Activated CD8-positive, alpha-beta memory T cell treated with anti-CD3 and anti-CD28 coated beads for 4 hours (primary cell): ENCODE measurements around the gene NDST4.

Experiments used
- DNase-seq, 2 donors: peaks; one replicate each; pipeline ENCODE4 v3.0.0-alpha.2; 2020; ENCODE audit warnings: low read depth in 2 of 2

Gene NDST4

DNA sequence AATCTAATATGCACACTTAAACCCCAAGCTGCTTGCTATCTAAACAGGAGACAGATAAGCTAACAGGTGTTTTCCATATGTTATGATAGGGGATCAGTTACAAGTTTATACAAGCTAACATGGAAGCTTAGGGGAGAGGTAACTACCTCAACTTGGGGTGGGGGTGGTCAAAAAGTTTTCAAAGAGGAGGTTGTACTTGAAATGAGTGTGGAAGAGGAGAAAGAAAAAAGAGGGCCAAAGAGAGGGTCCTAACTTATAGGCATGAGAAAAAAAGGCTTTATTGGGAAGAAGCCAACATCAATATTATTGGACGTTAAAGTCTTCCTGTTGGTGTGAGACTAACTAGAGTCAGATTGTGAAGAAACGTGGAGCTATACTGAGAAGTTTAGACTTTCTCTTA, 205.9 kb downstream of the NDST4 start:
- no peak for DNase-seq

DNA sequence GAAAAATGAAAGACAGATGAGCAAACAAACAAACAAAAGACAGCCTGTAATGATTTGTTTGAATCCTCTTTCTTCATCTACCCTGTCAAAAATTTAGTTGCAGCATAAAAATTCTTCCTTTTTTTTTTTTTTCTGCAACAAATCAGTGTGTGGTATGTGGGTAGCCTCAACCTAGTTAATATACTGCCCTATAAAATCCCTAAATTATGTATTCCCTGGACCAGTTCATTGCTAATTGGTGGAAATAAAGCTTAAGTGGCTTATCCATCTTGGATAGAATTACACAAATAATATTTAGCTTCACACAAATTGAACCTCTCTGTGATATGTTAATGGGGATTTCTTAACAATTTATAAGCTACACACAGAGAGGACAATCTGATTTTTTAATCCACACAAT, 208.4 kb downstream of the NDST4 start:
- no peak for DNase-seq

DNA sequence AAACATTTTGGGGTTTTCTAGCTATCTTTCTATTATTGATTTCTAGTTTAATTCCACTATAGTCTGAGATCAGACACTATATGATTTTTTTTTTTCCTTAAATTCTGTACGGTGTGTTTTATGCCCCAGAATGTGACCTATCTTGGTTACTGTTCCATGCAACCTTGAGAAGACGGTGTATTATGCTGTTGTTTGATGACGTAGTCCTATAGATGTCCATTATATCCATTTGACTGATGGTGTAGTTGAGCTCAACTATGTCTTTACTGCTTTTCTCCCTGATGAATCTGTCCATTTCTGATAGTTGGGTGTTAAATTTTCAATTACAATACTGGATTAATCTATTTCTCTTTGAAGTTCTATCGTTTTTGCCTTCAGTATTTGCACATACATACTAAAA, 212.5 kb downstream of the NDST4 start:
- no peak for DNase-seq

DNA sequence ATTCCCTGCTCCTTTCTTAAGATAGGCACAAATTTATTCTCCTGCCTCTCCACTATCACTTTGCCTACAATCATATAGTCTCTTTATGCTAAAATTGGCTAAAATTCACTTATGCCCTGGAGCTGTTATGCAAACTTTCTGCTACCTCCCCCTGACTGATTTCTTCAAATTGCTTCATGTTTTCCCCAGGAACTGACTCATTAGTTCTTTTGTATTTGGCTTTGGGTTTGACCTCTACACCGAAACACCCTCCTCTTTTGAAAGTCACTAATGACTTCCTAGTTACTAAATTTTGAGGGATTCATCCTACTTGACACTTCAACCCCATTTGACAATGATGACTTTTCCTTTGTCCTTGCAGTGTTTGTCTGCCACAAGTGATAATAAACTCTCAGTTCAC, 222.6 kb downstream of the NDST4 start:
- DNase-seq = no peak

DNA sequence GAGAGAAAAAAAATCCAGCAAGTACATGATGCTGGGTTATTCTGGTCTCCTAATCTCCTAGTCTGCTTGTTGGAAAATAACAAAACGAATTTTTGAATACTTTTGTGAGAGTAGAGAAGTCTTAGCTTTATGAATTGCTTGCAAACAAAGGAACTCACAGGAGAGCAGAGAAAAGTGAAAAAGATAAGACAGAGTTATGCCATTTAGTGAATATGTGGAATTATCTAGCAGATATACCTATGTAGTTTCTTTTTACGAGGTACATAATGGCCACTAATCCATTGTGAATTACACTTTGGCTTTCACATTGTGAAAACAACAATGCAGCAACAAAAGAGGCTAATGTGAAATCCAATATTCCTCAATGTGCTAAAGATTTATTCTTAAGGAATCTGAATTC, 226.7 kb downstream of the NDST4 start:
- no peak for DNase-seq

DNA sequence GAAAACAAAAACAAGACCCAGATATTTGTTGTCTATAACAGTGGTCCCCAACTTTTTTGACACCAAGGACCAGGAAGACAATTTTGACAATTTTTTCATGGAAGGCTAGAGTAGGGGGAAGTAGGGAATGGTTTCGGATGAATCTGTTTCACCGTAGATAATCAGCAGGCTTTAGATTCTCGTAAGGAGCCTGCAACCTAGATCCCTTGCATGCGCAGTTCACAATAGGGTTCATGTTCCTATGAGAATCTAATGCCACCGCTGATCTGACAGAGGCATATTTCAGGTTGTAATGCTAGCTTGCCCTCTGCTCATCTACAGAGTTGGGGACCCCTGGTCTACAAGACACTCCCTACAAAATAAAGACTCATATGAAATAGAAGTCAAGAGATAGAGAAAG, 229.8 kb downstream of the NDST4 start:
- DNase-seq = no peak

DNA sequence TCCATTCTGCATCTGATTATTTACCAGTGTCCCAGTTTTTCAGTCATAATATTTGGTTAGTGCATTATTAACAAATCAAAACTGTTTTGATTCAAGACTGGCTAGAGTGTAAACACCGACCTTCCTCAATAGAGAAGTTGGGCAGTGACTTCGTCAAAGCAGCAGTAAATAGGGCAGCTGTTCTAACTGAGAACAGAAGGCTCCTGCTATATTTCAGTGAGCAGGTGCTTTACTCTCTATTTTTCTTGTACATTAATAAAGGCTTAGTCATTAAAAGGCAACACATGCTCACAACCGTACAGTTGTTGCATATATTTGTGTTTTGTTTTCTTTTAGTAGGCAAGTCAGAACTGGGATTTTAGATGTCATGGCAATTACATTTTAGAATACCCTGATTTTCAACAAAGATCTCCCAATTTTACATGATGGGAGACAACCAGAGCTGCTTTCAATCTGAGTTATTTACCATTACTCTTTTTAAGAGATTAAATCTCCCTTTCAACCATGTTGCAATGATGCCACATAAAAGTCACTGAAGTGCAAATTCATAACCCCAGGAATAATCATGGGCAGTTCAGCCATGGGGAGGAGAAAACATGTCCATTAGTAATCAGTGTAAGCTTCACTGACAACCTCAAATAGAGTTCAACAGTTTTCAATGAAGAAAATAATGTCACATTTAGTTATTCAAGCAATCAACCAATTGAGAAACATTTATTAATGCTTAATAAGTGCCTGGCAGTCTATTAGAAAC, 233.3 kb downstream of the NDST4 start:
- DNase-seq = no peak

DNA sequence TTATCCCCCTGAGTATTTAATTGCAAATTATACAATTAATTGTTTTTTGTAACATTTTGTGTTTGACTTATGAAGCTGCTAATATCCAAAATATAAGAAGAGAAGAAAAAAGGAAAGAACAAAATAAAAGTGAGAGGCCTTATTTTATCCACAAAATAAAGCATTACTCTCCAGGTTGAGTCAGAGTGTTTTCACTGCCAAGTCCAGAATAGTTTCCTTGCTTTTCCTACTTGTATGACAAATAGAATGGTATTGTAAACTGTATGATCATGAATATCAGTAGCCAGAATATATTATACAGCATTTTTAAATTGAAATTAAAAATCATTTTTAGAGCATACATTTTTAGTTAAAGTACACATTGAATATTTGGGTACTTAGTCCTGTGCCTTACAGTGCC, 237.8 kb downstream of the NDST4 start:
- no peak for DNase-seq

DNA sequence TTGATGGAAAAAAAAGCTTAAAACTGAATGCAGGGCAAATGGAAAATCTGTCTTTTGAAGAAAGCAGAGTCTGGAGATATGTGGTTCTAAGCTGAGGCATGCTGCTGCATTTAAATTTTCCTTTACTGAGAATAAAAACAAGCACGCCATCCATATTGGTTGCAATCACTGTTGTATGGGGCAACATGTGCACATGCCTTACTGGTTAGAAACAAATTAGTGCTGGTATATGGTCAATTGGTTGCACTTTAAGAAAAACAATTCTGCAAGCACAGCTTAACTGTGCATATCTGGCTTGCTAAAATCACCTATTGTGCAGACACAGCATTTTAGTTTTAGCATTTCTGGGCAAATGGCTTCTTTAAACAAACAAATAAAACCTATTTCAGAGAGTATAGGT, 239.1 kb downstream of the NDST4 start:
- DNase-seq = no peak

DNA sequence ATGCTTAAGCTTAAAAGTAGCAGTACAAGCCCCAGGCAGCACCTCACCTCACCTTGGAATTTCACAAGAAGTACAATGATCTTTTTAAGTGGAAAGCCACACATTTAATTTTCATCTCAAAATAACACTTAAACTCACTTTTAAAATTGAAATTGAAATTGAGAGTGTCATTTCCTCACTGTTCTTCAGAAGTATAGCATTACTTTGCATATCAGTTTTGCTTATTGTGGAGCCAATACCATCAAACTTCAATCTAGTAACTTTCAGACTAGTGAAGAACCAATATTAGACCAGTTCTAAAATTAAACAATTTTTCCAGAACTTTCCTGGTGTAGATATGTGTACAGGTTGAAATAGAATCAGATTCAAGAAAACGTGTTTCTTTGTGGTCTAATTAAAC, 242.4 kb downstream of the NDST4 start:
- no peak for DNase-seq

DNA sequence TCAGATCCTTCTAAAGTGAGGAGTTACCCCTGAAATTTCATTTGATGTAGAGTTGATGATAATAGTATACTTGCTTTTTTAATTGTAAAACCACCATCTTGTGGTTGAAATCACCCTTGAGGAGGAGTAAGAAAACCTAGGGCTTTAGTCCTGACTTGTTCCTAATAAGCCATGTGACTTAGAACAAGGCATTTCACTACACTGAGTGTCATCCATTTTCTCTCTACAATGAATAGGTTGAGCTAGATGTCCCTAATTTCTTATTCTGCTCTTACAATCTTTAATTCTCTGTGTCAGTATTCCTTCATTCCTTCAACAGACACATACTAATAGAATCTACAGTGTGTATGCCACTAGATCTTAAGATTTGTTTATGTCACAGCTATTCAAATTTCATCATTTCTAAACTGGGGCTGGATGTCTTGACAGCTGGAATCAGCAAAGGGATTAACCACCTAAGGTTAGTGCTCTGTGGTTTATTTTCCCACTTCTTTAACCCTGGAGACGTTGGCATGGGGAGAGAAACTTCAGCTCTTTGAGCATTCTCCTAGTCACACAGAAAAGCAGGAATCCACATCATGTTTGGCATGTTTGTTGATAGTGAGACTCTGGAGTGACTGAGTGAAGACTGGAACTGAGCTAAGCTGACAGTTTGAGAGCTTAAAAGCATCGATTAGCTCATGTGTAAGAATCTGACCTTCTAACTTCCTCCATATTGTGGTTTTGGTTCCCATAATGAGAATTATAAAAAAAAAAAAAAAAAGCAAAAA, 246.3 kb downstream of the NDST4 start:
- DNase-seq = no peak

DNA sequence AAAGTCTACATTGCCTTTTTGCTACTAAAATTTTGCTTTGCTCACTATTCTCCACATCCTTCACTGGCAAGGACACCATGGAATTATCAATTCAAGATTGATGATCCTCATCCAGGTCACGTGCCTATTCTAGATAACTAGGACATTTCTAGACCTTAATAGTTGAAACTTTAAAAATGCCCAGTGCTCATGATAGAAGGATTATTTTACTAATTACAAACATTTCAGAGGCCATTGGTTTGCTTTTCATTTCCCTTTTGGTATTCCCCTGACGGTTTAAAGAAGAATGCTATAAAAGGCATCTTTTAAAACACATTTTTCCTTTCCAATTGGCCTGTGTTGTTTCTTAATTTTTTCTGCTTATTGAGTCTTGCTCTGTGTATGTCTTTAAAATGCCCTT, 249.4 kb downstream of the NDST4 start:
- no peak for DNase-seq

DNA sequence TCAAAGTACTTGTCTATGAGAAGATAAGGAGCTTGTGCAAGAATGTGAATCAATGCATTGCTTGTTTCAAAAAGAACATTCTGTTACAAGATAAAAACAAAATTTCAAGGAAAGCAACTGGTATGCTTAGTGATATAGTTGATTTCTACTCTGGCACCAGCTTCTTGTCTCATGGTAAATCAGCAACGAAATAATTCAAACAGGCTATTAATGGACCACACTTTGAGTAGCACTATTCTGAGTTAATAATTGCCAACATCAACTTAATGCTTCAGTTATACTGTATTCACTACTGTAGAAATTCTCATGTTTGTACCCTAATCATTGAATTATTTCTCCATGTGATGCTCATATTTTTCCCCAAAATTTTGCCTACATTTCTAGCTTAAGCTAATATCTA, 252.6 kb downstream of the NDST4 start:
- no peak for DNase-seq

DNA sequence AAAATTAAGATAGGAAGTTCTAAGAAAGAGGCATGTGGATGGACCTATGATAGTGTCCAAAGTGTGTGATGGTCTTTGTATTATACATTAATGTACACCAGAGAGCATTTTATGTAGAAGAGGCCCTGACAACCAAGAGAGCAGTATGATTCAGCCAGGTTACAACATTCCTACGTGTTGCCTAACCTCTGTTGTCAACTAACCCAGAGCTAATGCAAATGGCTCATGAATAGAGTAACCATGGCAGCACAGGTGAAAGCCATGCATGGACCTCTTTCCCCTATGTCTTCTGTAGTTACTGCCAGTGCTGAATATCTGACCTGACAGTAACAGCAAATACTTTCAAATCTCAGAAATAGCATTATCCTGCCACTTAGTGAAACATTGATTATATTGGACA, 255.6 kb downstream of the NDST4 start:
- DNase-seq = no peak

DNA sequence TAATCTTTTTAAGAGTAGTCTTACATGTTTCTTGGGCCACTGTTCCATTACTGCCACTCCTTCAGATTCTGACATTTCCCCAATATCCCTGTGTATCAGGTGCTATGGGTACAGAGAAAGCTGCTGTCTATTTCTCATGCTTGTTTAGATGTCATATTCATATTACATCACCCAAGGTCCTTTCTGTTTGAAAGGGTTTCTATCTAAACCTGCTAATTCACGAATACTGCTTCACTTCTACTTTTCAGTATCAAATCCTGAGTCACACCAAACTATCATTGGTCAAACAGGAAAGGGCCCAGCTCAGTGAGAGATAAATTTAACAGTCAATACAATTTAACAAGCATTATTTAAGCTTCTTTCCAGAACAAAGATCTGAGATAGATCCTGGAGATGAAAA, 273.4 kb downstream of the NDST4 start:
- DNase-seq = no peak

DNA sequence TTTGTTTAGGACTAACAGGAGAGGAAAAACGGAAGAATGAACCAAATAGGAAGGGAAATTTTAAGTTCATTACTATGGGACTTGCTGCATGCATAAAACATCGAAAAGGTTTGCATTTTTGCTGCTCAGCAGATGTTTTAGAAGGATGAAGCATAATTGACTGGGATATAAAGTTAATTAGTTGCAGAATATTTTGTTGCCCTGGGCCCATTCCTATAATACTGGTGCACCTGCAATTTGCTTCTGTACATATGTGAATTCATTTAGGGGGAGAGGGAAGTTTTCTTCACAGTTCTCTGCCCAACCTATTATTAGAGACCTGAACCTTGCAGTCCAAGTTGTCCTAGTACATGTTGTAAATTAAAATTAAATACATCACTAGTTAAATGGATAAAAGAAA, 282.8 kb downstream of the NDST4 start:
- no peak for DNase-seq

DNA sequence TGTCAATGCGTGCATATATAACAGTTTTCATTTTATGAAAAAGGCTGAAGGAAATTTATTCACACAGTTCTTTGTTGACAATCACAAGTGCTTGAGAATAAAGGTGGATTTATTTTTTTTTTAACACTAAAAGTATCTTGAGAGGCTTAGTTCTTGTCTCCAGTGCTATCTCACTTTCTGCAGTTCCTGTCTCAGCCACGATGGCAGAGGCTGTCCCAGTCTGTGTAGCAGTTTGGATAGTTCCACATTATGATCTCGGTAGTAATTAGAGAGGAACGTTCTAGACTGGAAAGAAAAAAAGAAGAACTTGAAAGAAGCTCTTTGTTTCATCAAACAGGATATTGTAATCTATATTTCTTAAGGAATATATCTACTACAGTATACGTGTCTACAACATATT, 285.8 kb downstream of the NDST4 start:
- no peak for DNase-seq

DNA sequence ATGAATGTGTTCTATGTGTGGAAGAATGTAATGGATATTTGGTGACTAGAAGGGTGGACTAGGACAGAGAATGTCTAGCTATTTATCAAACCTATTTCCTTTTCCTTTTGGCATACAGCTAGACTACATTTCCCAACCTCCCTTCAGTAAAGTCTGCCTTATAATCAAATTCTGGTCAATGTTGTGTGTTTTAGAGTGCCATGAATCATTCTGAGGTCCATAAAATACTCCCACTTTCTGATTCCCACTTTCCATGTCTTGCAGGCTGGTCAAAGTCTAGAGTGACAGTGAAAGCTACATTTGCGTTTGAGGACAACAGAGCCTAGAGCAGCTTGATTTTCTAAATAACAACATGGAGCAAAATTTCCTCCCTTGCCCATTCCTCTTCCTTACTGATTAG, 297.7 kb downstream of the NDST4 start:
- no peak for DNase-seq

DNA sequence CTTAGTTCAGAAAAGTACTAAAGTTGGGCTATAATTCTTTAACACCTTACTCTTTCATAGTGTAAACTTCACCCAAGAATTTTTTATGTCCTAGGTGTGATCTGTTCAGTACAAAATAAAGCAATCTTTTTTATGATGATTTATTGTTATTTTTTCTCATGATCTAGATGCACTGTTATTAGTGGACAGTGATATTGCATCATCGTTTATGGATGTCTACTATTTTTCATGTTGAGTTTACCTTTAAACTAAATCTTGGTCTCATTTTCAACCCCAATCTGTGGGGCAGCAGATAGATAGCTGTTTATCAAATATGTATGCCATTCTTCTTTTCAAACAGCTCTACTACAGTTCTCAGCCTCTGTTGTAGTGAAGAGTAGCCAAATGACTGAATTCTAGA, 299.5 kb downstream of the NDST4 start:
- DNase-seq = no peak

DNA sequence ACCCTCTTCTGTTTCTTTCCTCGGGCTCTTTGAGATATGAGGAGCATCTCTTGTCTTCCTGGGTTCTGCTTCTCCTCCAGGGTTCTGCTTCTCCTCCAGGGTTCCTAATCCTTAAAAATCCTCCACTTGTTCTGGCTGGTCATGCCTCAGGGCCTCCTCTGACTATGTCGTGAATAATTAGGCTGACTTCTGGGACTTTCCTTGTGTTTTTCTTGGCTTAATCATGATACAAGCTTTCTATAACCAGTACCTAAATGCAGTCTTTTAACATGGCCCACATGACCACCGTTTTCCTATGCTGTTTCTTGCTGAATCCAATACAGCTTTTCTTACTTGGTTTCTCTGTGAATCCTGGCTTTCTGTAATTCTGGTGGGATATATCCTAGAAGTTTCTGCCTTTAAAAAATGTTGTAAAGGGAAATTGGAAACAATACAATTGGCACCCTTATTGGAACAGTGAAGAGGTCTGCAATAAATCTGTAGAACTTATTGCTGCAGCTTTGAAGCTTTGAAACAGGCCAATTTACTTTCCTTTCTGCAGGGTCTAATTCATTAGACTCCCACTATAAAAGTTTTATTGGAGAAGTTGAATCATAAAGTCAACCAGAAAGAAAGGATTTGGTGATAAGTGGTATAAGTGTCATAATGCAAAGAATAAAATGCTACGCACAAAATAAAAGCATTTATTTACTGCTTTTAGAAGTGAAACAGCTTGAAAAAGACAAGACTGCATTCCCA, 301.7 kb downstream of the NDST4 start:
- DNase-seq = no peak

DNA sequence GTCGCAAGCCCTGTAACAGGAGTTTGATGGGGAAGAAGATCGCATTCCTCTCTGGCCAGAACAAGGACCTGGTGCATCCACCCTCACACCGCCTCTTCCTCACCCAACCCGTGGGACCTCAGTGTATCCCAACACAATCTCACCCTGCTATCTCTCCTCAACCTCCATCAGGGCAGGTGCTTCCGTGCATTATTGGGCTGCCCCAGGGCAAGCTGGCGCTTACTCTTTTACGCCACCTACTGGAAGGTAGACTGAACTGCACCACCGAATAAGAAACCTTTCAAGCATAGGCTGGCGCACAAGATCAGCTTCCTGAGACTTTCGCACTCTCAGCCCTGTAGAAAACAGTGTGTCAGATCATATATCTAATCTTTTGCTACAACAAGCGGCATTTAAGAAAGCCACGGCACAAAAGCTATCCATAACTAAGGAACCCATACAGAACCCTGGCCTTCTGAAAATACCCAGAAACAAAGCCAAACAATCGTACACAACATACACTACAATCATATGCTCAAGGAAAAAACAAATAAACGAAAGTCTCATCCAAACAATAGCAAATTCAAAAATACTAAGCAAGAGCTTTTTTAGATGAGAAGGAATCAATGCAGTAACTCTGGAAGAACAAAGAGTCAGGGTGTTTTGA, 305.5 kb downstream of the NDST4 start:
- no peak for DNase-seq

DNA sequence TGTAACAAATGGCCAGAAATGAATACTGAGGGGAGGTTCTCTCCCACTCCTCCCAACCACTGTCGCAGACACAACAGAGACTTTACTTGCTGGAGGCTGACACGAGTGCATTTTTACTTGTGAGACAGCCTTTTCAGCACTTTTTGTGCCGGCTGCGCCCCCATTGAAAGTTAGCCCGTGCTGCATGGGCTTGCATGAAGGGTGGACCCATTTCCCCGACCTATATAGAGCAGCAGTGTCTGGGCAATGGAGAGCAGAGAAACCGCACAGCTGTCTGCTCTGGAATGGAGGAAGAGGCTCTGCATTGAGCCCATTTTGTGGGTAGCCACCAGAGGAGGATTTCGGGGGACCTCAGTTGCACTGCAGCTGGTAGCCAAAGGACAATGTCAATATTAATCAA, 306.1 kb downstream of the NDST4 start:
- DNase-seq = no peak
